Lower leg skin (tissue), 3 donors: ENCODE results near the gene COX7A2.

Experiments
- CTCF ChIP-seq, 3 donors: fragments of 450-650 bp; IDR thresholded peaks; one replicate each; pipeline ENCODE4 v1.5.1; 2016; ENCODE audit warnings: antibody characterized with exemption in 3 of 3, mild to moderate bottlenecking in 3 of 3, moderate library complexity in 2 of 3
- POLR2A ChIP-seq, 2 donors: fragments of 450-650 bp; IDR thresholded peaks; one replicate each; pipeline ENCODE4 v1.6.1; 2016 to 2017; ENCODE audit warnings: antibody characterized with exemption in 2 of 2, mild to moderate bottlenecking in 1 of 2, moderate library complexity in 1 of 2

- TF ChIP-seq CTCF (IDR thresholded peaks at IDR 0.05) (peak in 1 of 3 donors; percentile 8), POLR2A (IDR thresholded peaks at IDR 0.05) (no peak)
Observed at GRCh38 chr6:75204217-75204958, 39.2 kb downstream of the COX7A2 start.
